GM18508 (cell line): ENCODE measurements around the gene GLTP.

ENCODE experiments used
- ATAC-seq: cut with Tn5 transposase; IDR thresholded peaks from one replicate; pipeline ENCODE4 v1.9.1; 2021; ENCODE audit warnings: moderate number of reproducible peaks; ENCODE audit not compliant: insufficient read depth, unreplicated experiment

GLTP gene

GRCh38 chr12:109827566-109828550 is 52.5 kb downstream of the GLTP start:
- no peak for ATAC-seq

- no peak for ATAC-seq
These were observed 53.3 kb downstream of the GLTP start for GRCh38 chr12:109827080-109827479.

GRCh38 chr12:109824731-109825130 is 55.6 kb downstream of the GLTP start:
- ATAC-seq, result no peak

GRCh38 chr12:109822951-109823411 is 57.4 kb downstream of the GLTP start:
- ATAC-seq, result no peak

GRCh38 chr12:109822416-109822815 is 57.9 kb downstream of the GLTP start:
- no peak for ATAC-seq

GRCh38 chr12:109821968-109822367 is 58.4 kb downstream of the GLTP start:
- ATAC-seq, result no peak

- ATAC-seq, result no peak
These were observed 59.4 kb downstream of the GLTP start for GRCh38 chr12:109820816-109821381.

- no peak for ATAC-seq
These were observed 61.3 kb downstream of the GLTP start for GRCh38 chr12:109818905-109819500.

- ATAC-seq, result no peak
These were observed 62.1 kb downstream of the GLTP start for GRCh38 chr12:109818253-109818652.

- ATAC-seq, result no peak
These were observed 62.6 kb downstream of the GLTP start for GRCh38 chr12:109817627-109818231.

GRCh38 chr12:109816870-109817269 is 63.5 kb downstream of the GLTP start:
- ATAC-seq, result no peak

- no peak for ATAC-seq
These were observed 64.4 kb downstream of the GLTP start for GRCh38 chr12:109815757-109816617.

- ATAC-seq, result no peak
These were observed 65.1 kb downstream of the GLTP start for GRCh38 chr12:109815225-109815624.

- ATAC-seq, result no peak
These were observed 65.7 kb downstream of the GLTP start for GRCh38 chr12:109814600-109815150.

GRCh38 chr12:109813810-109814416 is 66.4 kb downstream of the GLTP start:
- no peak for ATAC-seq

- ATAC-seq, result no peak
These were observed 68.7 kb downstream of the GLTP start for GRCh38 chr12:109811624-109811995.

GRCh38 chr12:109810954-109811623 is 69.3 kb downstream of the GLTP start:
- ATAC-seq, result no peak

GRCh38 chr12:109808876-109809646 is 71.3 kb downstream of the GLTP start:
- ATAC-seq, result no peak
